Measurements from ENCODE around the gene CAMKK1. TPM values are rescaled to one million over a fixed set of nuclear protein-coding genes. Genes with fewer than 3 reads are reported as not detected.

The CAMKK1 gene
- total RNA-seq, 2 donors from 2014 or later = 1.8 to 4.7 TPM

DNA sequence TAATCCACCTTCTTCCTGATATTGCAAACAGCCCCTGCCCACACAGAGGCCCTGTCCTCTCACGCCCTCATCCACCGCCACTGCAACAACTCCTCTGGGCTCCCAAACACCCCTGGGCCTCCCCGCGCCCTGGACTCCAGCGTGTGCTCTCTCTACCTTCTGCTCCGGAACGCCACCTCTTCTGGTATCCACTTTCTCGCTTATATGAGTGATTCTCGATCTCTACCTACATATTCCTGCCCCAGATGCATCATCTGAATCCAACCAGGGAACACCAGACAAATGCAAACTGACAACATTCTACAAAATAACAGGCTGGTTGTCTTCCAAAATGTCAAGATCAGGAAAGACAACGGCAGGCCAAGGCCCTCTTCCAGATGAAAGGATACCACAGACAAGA, 19.0 kb downstream of the CAMKK1 start:
- TF ChIP-seq, protein P1, sequence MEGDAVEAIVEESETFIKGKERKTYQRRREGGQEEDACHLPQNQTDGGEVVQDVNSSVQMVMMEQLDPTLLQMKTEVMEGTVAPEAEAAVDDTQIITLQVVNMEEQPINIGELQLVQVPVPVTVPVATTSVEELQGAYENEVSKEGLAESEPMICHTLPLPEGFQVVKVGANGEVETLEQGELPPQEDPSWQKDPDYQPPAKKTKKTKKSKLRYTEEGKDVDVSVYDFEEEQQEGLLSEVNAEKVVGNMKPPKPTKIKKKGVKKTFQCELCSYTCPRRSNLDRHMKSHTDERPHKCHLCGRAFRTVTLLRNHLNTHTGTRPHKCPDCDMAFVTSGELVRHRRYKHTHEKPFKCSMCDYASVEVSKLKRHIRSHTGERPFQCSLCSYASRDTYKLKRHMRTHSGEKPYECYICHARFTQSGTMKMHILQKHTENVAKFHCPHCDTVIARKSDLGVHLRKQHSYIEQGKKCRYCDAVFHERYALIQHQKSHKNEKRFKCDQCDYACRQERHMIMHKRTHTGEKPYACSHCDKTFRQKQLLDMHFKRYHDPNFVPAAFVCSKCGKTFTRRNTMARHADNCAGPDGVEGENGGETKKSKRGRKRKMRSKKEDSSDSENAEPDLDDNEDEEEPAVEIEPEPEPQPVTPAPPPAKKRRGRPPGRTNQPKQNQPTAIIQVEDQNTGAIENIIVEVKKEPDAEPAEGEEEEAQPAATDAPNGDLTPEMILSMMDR (IDR thresholded peaks at IDR 0.05) = no peak
- Histone ChIP-seq H3K27me3 (replicated peaks; ENCODE audit: insufficient read depth) (no peaks in the 10 kb centered on the region), H3K27ac (no peak overlapping the region), H3K4me3 (no peak overlapping the region), H3K9me3 (no peaks in the 10 kb centered on the region), H3K4me1 (ENCODE audit: control insufficient read depth in 1 of 2, low read depth in 2 of 2) (peaks cover 0 to under 1% of the 10 kb centered on the region in 2 donors), H3K36me3 (peaks cover 4% of the 10 kb centered on the region)
- ATAC-seq (ENCODE audit: insufficient number of reproducible peaks, low FRiP score, low read depth) (no peak), DNase-seq (ENCODE audit: low spot score) (no peak)

DNA sequence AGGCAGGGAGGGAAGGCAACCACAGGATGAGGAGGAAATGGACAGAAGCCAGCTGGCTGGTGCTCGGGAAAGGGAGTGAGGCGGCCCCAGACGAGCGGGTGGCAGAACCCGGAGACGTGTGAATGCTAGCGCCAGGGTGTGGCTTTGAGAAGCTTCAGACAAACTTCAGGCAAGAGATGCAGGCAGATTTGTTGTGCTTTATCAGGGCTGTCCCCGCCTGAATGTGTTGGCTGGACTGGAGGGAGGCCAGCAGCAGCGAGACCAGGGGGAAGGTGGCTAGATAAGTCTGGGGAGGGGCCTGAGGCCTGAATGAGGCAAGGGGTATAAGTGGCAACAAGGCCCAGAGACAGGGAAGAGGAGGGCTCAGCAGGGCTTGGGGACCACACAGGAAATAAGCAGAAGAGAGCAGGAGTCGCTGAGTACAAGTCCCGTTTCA, 22.0 kb downstream of the CAMKK1 start:
- no peaks in the 10 kb centered on the region for H3K27me3 ChIP-seq (replicated peaks; ENCODE audit: insufficient read depth)
- no peak for DNase-seq (ENCODE audit: low spot score)
- TF ChIP-seq, protein P1 (IDR thresholded peaks at IDR 0.05) = no peak
- no peak overlapping the region for H3K4me3 ChIP-seq
- no peak overlapping the region for H3K27ac ChIP-seq
- peaks cover 4% of the 10 kb centered on the region for H3K36me3 ChIP-seq
- H3K9me3 ChIP-seq = no peaks in the 10 kb centered on the region
- no peaks in the 10 kb centered on the region for H3K4me1 ChIP-seq (ENCODE audit: control insufficient read depth in 1 of 2, low read depth in 2 of 2)
- no peak for ATAC-seq (ENCODE audit: insufficient number of reproducible peaks, low FRiP score, low read depth)

DNA sequence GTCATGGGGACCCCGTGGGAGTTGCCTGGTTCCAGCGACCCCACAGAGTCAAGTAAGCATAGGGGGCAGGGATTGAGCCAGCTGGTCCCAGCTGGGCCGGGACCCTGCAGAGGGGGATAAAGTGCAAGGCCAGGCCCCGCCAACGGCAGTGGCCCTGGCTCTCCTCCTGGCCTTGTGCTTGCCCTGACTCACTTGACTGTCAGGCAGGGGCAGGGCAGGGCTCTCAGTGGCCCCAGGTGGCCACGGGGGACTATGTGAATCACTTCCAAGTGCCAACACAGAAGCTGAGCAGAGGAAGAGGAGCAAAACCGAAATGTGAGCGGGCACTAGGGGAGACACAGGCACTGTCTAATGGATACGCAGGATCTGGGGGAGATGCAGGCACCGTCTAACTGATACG, 25.2 kb downstream of the CAMKK1 start:
- ATAC-seq (ENCODE audit: insufficient number of reproducible peaks, low FRiP score, low read depth) (no peak), DNase-seq (ENCODE audit: low spot score) (no peak)
- Histone ChIP-seq H3K4me1 (ENCODE audit: control insufficient read depth in 1 of 2, low read depth in 2 of 2) (peaks cover 5 to 14% of the 10 kb centered on the region in 2 donors), H3K27ac (no peak overlapping the region), H3K27me3 (replicated peaks; ENCODE audit: insufficient read depth) (no peaks in the 10 kb centered on the region), H3K36me3 (peaks cover 4% of the 10 kb centered on the region), H3K4me3 (no peak overlapping the region), H3K9me3 (no peaks in the 10 kb centered on the region)
- TF ChIP-seq, protein P1 (IDR thresholded peaks at IDR 0.05) = no peak

DNA sequence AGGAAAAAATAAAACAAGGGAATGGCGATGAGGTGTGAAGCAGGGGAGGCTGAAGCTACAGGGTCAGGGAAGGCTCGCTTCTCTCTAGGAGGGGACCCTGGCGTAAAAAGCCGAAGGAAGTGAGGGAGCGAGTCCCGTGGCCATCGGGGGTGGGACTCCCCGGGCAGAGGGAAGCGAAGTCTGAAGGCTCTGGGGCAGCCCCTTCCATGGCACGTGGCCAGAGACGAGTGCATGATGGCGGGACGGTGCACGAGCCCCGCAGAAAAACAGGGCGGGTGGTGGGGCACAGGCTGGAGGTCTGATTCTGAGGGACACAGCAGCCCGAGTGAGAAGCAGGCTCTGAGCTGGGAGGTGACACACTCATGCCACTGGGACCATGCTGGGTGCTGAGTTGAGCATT, 25.7 kb downstream of the CAMKK1 start:
- ATAC-seq (ENCODE audit: insufficient number of reproducible peaks, low FRiP score, low read depth) (no peak), DNase-seq (ENCODE audit: low spot score) (no peak)
- TF ChIP-seq, protein P1 (IDR thresholded peaks at IDR 0.05) = no peak
- H3K4me3 ChIP-seq = no peak overlapping the region
- no peaks in the 10 kb centered on the region for H3K9me3 ChIP-seq
- H3K27me3 ChIP-seq (replicated peaks; ENCODE audit: insufficient read depth) = no peaks in the 10 kb centered on the region
- H3K27ac ChIP-seq = no peak overlapping the region
- peaks cover 5 to 14% of the 10 kb centered on the region in 2 donors for H3K4me1 ChIP-seq (ENCODE audit: control insufficient read depth in 1 of 2, low read depth in 2 of 2)
- H3K36me3 ChIP-seq = no peaks in the 10 kb centered on the region

DNA sequence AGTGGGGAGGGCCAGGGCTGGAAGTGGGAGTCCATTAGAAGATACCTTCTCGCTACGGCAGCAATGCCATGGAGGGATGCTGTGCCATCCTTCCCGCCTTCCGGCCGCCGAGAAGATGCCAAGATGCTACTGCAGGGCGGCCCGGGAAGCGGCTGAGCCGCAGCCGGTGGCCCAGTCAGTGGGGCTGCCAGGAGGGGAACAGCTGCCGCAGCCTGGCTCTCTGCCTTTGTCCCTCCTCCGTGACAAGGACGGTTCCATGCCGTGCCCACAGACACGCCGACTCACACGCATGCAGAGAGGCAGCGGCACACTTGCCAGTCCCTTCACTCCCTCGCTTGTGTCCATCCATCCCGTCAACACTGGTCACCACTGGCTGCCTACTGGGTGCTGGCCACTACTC, 26.6 kb downstream of the CAMKK1 start:
- Histone ChIP-seq H3K27me3 (replicated peaks; ENCODE audit: insufficient read depth) (no peaks in the 10 kb centered on the region), H3K9me3 (no peaks in the 10 kb centered on the region), H3K4me3 (no peak overlapping the region), H3K36me3 (no peaks in the 10 kb centered on the region), H3K27ac (no peak overlapping the region), H3K4me1 (ENCODE audit: control insufficient read depth in 1 of 2, low read depth in 2 of 2) (peaks cover 5 to 14% of the 10 kb centered on the region in 2 donors)
- ATAC-seq (ENCODE audit: insufficient number of reproducible peaks, low FRiP score, low read depth) (no peak), DNase-seq (ENCODE audit: low spot score) (no peak)
- TF ChIP-seq, protein P1 (IDR thresholded peaks at IDR 0.05) = no peak

Measured in thoracic aorta (tissue), 2 donors.